Fibroblast of lung (primary cell): ENCODE results near the gene PID1. TPM values are rescaled to one million over a fixed set of nuclear protein-coding genes. Genes with fewer than 3 reads are reported as not detected.

ENCODE experiments used
- DNase-seq, 2 donors: peaks; one replicate each; pipeline versions ENCODE4 v3.0.0 to v3.0.0-alpha.2; 2010; ENCODE audit warnings: low read depth in 2 of 2
- H2AFZ ChIP-seq: 2 replicates; pipeline ENCODE4 v1.5.1; 2012; ENCODE audit warnings: low read length, control low read depth, inconsistent platforms
- H3K27ac ChIP-seq: 2 replicates; pipeline ENCODE4 v1.5.1; 2011; ENCODE audit warnings: low read length, control low read depth; ENCODE audit not compliant: insufficient read depth
- H3K27me3 ChIP-seq: 2 replicates; pipeline ENCODE4 v1.5.1; 2011; ENCODE audit warnings: mild to moderate bottlenecking, low read length; ENCODE audit not compliant: control insufficient read depth, insufficient read depth
- H3K36me3 ChIP-seq: 2 replicates; pipeline ENCODE4 v1.5.1; 2011; ENCODE audit warnings: low read length; ENCODE audit not compliant: control insufficient read depth, insufficient read depth
- H3K4me1 ChIP-seq: 2 replicates; pipeline ENCODE4 v1.5.1; 2011; ENCODE audit warnings: low read length; ENCODE audit not compliant: control insufficient read depth, insufficient read depth; ENCODE audit errors: extremely low read depth
- H3K4me2 ChIP-seq: 2 replicates; pipeline ENCODE4 v1.5.1; 2011; ENCODE audit warnings: low read length, control low read depth; ENCODE audit not compliant: insufficient read depth; ENCODE audit errors: extremely low read depth
- H3K4me3 ChIP-seq, 4 experiments: fragments of 200-600 bp in 1 of 4; sonication (generic) in 1 of 4; replicated peaks in 1 of 4; 2 replicates each; pipeline ENCODE4 v1.5.1; 2011 to 2016; ENCODE audit warnings: low read length in 4 of 4, low read depth in 3 of 4, mild to moderate bottlenecking in 3 of 4, control low read depth in 2 of 4, inconsistent platforms in 1 of 4, mixed read lengths in 1 of 4; ENCODE audit not compliant: insufficient read depth in 1 of 4; ENCODE audit errors: control extremely low read depth in 1 of 4
- H3K79me2 ChIP-seq: 2 replicates; pipeline ENCODE4 v1.5.1; 2012; ENCODE audit warnings: mild to moderate bottlenecking, low read length, inconsistent platforms; ENCODE audit not compliant: control insufficient read depth, insufficient read depth
- H3K9ac ChIP-seq: 2 replicates; pipeline ENCODE4 v1.5.1; 2011; ENCODE audit warnings: mild to moderate bottlenecking, low read length, control low read depth; ENCODE audit not compliant: insufficient read depth
- H3K9me3 ChIP-seq: 2 replicates; pipeline ENCODE4 v1.5.1; 2012; ENCODE audit warnings: low read depth, low read length; ENCODE audit not compliant: control insufficient read depth, insufficient read depth
- H4K20me1 ChIP-seq: 2 replicates; pipeline ENCODE4 v1.5.1; 2011; ENCODE audit warnings: low read length; ENCODE audit not compliant: control insufficient read depth, insufficient read depth; ENCODE audit errors: extremely low read depth
- CTCF ChIP-seq, 2 donors: IDR thresholded peaks in 1 of 2; conservative IDR thresholded peaks in 1 of 2; 1 replicate in 1 of 2; 2 replicates in 1 of 2; pipeline ENCODE4 v1.5.1; 2011 to 2012; ENCODE audit warnings: low read length in 2 of 2, control low read depth in 1 of 2, inconsistent platforms in 1 of 2, low read depth in 1 of 2, mild to moderate bottlenecking in 1 of 2
- EZH2 ChIP-seq: IDR thresholded peaks from 2 replicates; pipeline ENCODE4 v1.5.1; 2012; ENCODE audit warnings: low read length, control low read depth, mild to moderate bottlenecking; ENCODE audit errors: missing control alignments
- polyA plus RNA-seq, 2 donors: library from polyadenylated mRNA; depleted of rRNA in 1 of 2; stranded (reverse) in 1 of 2; unstranded in 1 of 2; fragments of >200 nt; gene quantifications; 2 replicates each; pipeline ENCODE4 v1.2.1, GENCODE V29; 2011 to 2012; ENCODE audit warnings: missing spikeins in 1 of 2
- total RNA-seq: library from RNA; depleted of rRNA; stranded (reverse); fragments of >200 nt; gene quantifications from 2 replicates; pipeline ENCODE4 v1.2.1, GENCODE V29; 2014

Gene PID1
- total and polyA plus RNA-seq, 2 donors (not counting 1 experiment from before 2014, with no cell fraction given): 15.7 to 29.6 TPM

GRCh38 chr2:229256376-229256775 is 14.7 kb downstream of the PID1 start:
- Histone ChIP-seq H3K27ac (no peak overlapping the region), H4K20me1 (no peaks in the 10 kb centered on the region), H3K4me1 (no peaks in the 10 kb centered on the region), H3K27me3 (no peaks in the 10 kb centered on the region), H2AFZ (no peak overlapping the region), H3K9me3 (no peaks in the 10 kb centered on the region), H3K36me3 (no peaks in the 10 kb centered on the region), H3K79me2 (peaks cover 3% of the 10 kb centered on the region), H3K4me2 (no peak overlapping the region), H3K4me3 (no peak overlapping the region), H3K9ac (no peak overlapping the region)
- no peak for TF ChIP-seq CTCF (conservative IDR thresholded peaks at IDR 0.05 in 1 of 2, IDR thresholded peaks at IDR 0.05 in 1 of 2; ENCODE audit: low read depth in 1 of 2, low read length in 2 of 2)
- no peak for TF ChIP-seq EZH2
- no peak for DNase-seq

GRCh38 chr2:229254206-229254605 is 16.9 kb downstream of the PID1 start:
- no peak overlapping the region for H3K9ac ChIP-seq
- TF ChIP-seq CTCF (conservative IDR thresholded peaks at IDR 0.05 in 1 of 2, IDR thresholded peaks at IDR 0.05 in 1 of 2; ENCODE audit: low read depth in 1 of 2, low read length in 2 of 2): no peak
- TF ChIP-seq EZH2: no peak
- no peaks in the 10 kb centered on the region for H3K36me3 ChIP-seq
- no peaks in the 10 kb centered on the region for H3K9me3 ChIP-seq
- no peaks in the 10 kb centered on the region for H4K20me1 ChIP-seq
- no peak overlapping the region for H3K27ac ChIP-seq
- peaks cover 3% of the 10 kb centered on the region for H3K79me2 ChIP-seq
- H3K4me2 ChIP-seq: no peak overlapping the region
- H3K4me3 ChIP-seq: no peak overlapping the region
- no peak overlapping the region for H2AFZ ChIP-seq
- no peaks in the 10 kb centered on the region for H3K27me3 ChIP-seq
- peak in 1 of 2 donors; percentile 56 for DNase-seq
- no peaks in the 10 kb centered on the region for H3K4me1 ChIP-seq

DNA sequence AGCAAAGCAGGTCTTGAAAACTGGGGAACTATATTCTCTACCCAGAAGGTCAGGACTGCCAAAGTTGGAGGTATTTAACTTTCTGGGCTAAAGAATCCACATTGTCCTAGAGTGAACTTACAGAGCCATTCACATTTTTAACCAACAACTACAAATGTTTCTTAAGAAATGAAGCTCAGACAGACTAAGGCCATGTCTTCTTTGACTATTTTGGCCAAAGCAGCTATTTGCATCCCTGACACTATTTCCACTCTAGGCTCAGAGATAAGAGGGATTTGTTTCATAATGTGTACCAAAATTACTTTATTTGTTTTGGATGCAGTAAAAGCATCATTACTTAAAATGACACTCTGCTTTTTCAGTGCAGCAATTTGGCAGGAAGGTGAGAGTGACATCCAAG is 18.1 kb downstream of the PID1 start:
- H4K20me1 ChIP-seq: no peaks in the 10 kb centered on the region
- H3K27ac ChIP-seq: no peak overlapping the region
- no peaks in the 10 kb centered on the region for H3K36me3 ChIP-seq
- no peak overlapping the region for H2AFZ ChIP-seq
- H3K9me3 ChIP-seq: no peaks in the 10 kb centered on the region
- H3K79me2 ChIP-seq: peaks cover 3% of the 10 kb centered on the region
- H3K4me3 ChIP-seq: no peak overlapping the region
- no peak overlapping the region for H3K9ac ChIP-seq
- no peak overlapping the region for H3K4me2 ChIP-seq
- no peak for TF ChIP-seq EZH2
- no peak for TF ChIP-seq CTCF (conservative IDR thresholded peaks at IDR 0.05 in 1 of 2, IDR thresholded peaks at IDR 0.05 in 1 of 2; ENCODE audit: low read depth in 1 of 2, low read length in 2 of 2)
- no peaks in the 10 kb centered on the region for H3K27me3 ChIP-seq
- H3K4me1 ChIP-seq: no peaks in the 10 kb centered on the region
- DNase-seq: no peak
